Activated B cell treated with CpG ODN at 0.5 μM for 24 hours (primary cell): ENCODE results near the gene S100PBP. TPM values are rescaled to one million over a fixed set of nuclear protein-coding genes. Genes with fewer than 3 reads are reported as not detected.
"Not testable (repeated sequence)": the region's sequence is repeated elsewhere in the genome, so short reads cannot be mapped to it uniquely, and the experiment has no call there.

Source experiments
- ATAC-seq: fragments of 200-7000 bp; cut with Tn5 transposase; one replicate; pipeline ENCODE4 v1.10.0; 2021; ENCODE audit warnings: low read depth, mild to moderate bottlenecking, moderate library complexity
- CTCF ChIA-PET: fragments of 350-600 bp; sonication (Branson Sonifier 250); formaldehyde crosslinking; loops from one replicate; lab custom pipeline; 2021; ENCODE audit warnings: antibody characterized with exemption; lab: Charles Lee
- POLR2A ChIA-PET: fragments of 350-600 bp; sonication (Branson Sonifier 250); formaldehyde crosslinking; loops from one replicate; lab custom pipeline; 2021; ENCODE audit warnings: antibody characterized with exemption; lab: Charles Lee
- DNase-seq: peaks from one replicate; pipeline ENCODE4 v3.0.0; 2022
- H3K27ac Mint-ChIP-seq: one replicate; pipeline ENCODE4 v1.8.0; 2020; ENCODE audit warnings: mixed read lengths
- H3K27me3 Mint-ChIP-seq: one replicate; pipeline ENCODE4 v1.8.0; 2021; ENCODE audit warnings: mixed read lengths
- H3K36me3 Mint-ChIP-seq: one replicate; pipeline ENCODE4 v1.8.0; 2021; ENCODE audit warnings: low read depth, mixed read lengths
- H3K4me1 Mint-ChIP-seq: one replicate; pipeline ENCODE4 v1.8.0; 2021; ENCODE audit warnings: mixed read lengths
- H3K4me3 Mint-ChIP-seq: one replicate; pipeline ENCODE4 v1.8.0; 2020; ENCODE audit warnings: mild to moderate bottlenecking, mixed read lengths
- H3K9me3 Mint-ChIP-seq: one replicate; pipeline ENCODE4 v1.8.0; 2020; ENCODE audit warnings: mixed read lengths
- intact Hi-C: fragments of 100-400 bp; cut with micrococcal nuclease; formaldehyde crosslinking; loops from one replicate; pipeline ENCODE4 v1.15.1; 2024
- total RNA-seq: library from RNA; stranded (reverse); gene quantifications from 2 replicates; pipeline ENCODE4 v1.2.3, GENCODE V29; 2022
- TF ChIP-seq, protein P1 (sequence below): fragments of 200-600 bp; IDR thresholded peaks from one replicate; pipeline ENCODE4 v1.8.0; 2022; ENCODE audit warnings: antibody characterized with exemption, mild to moderate bottlenecking

The S100PBP gene
- total RNA-seq, 1 donor from 2014 or later = 50.5 TPM

DNA sequence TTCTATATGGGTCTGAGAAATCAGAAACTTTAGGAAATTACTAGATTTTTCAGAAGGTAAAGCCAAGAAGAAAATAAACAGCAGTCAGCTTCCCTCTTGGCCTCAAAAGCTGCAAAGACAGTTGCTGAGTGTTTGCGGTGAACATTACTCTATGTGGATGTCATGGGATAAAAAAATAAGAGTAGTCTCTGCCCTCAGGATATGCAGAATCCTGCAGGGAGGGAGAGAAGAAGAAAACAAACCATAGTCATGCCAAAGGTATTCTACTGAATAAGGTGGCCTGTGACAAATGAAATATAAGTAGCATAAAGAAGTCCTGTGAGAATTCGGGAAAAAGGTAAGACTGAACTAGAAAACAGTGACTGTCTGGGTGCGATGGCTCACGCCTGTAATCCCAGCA lies 19.3 kb upstream of the S100PBP start:
- H3K4me1 Mint-ChIP-seq = peaks cover 48% of the 10 kb centered on the region
- TF ChIP-seq, protein P1, sequence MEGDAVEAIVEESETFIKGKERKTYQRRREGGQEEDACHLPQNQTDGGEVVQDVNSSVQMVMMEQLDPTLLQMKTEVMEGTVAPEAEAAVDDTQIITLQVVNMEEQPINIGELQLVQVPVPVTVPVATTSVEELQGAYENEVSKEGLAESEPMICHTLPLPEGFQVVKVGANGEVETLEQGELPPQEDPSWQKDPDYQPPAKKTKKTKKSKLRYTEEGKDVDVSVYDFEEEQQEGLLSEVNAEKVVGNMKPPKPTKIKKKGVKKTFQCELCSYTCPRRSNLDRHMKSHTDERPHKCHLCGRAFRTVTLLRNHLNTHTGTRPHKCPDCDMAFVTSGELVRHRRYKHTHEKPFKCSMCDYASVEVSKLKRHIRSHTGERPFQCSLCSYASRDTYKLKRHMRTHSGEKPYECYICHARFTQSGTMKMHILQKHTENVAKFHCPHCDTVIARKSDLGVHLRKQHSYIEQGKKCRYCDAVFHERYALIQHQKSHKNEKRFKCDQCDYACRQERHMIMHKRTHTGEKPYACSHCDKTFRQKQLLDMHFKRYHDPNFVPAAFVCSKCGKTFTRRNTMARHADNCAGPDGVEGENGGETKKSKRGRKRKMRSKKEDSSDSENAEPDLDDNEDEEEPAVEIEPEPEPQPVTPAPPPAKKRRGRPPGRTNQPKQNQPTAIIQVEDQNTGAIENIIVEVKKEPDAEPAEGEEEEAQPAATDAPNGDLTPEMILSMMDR = no peak
- intact Hi-C loops = loop anchor here (5.0 kb wide), 1 partner anchor 74 kb away; the partner anchor contains the start of gene FNDC5
- CTCF ChIA-PET = interaction anchor here (1.2 kb wide), 1 partner anchor 288 kb away, joined by 3 read pairs; no protein-coding TSS in a partner anchor
- H3K27ac Mint-ChIP-seq = peak overlapping the region; percentile 61
- H3K36me3 Mint-ChIP-seq = peaks cover 63% of the 10 kb centered on the region
- POLR2A ChIA-PET = interaction anchor here (1.4 to 2.6 kb wide), 3 partner anchors 9 to 21 kb away, joined by 3 to 15 read pairs (median 6); partner anchors contain the start of genes S100PBP and YARS1
- no peaks in the 10 kb centered on the region for H3K9me3 Mint-ChIP-seq
- no peak for ATAC-seq
- H3K27me3 Mint-ChIP-seq = no peaks in the 10 kb centered on the region
- no peak for DNase-seq
- H3K4me3 Mint-ChIP-seq = no peak overlapping the region

DNA sequence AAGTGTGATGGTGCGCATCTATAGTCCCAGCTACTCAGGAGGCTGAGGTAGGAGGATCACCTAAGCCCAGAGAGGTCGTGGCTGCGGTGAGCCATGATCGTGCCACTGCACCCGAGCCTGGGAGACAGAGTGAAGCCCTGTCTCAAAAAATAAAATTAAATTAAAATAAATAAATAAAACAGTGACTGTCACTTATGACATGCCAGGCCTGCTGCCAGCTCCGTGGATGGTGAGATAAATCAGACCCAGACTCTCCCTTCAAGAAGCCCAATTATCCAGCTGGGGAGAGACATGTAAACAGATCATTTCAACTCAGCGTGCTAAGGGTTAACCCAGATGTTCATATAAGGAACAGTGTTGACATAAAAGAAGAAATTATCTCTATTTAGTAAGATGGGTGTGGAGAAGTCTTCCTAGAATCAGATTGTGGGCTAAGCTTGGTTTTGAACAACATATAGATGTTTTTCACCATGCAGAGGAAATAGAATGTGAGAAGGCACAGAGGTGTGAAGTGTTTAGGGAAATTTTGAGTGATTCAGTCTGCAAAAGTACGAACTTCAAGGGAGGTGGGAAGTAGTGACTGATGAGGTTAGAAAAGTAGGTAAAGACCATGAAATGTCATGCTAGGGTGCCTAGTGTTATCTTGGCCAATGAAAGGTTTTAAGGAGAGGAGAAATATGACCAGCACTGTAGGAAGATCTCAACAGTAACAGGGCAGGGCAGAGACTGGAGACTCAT lies 18.6 kb upstream of the S100PBP start:
- ChIA-PET CTCF (interaction anchor here (1.2 kb wide), 1 partner anchor 287 kb away, joined by 3 read pairs; no protein-coding TSS in a partner anchor), POLR2A (interaction anchor here (1.4 to 2.6 kb wide), 3 partner anchors 10 to 20 kb away, joined by 3 to 15 read pairs (median 6); partner anchors contain the start of genes S100PBP and YARS1)
- ATAC-seq (peak; percentile 86), DNase-seq (no peak)
- peaks cover 43% of the 10 kb centered on the region for H3K4me1 Mint-ChIP-seq
- H3K4me3 Mint-ChIP-seq = peak overlapping the region; percentile 35
- H3K27ac Mint-ChIP-seq = peak overlapping the region; percentile 80
- TF ChIP-seq, protein P1 = no peak
- H3K27me3 Mint-ChIP-seq = no peaks in the 10 kb centered on the region
- intact Hi-C loops = loop anchor here (1.0 to 5.0 kb wide), 2 partner anchors 18 to 73 kb away; partner anchors contain the start of genes FNDC5, S100PBP and YARS1
- no peaks in the 10 kb centered on the region for H3K9me3 Mint-ChIP-seq
- H3K36me3 Mint-ChIP-seq = peaks cover 61% of the 10 kb centered on the region

DNA sequence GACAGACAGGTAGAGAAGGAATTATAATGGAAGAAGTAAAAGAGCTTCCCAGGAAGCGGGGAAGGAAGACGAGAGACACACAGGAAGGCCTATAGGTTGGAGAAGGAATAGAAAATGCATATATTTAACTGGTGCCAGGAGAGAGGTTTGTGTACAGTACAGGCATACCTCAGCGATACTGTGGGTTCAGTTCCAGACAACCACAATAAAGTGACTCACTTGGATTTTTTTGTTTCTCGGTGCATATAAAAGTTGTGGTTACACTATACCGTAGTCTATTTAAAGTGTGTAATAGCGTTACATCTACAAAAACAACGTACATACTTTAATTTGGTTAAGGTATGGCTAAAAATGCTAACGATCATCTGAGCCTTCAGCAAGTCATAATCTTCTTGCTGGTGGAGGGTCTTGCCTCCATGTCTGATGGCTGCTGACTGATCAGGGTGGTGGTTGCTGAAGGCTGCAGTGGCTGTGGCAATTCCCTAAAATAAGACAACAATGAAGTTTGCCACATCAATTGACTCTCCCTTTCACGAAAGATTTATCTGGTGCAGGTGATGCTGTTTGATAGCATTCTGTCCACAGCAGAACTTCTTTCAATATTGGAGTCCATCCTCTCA lies 16.2 kb upstream of the S100PBP start:
- ATAC-seq = peak; percentile 25
- H3K27ac Mint-ChIP-seq = peak overlapping the region; percentile 37

DNA sequence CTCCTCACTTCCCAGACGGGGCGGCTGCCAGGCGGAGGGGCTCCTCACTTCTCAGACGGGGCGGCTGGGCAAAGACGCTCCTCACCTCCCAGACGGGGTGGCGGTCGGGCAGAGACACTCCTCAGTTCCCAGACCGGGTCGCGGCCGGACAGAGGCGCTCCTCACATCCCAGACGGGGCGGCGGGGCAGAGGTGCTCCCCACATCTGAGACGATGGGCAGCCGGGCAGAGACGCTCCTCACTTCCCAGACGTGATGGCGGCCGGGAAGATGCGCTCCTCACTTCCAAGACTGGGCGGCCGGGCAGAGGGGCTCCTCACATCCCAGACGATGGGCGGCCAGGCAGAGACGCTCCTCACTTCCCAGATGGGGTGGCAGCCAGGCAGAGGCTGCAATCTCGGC lies 13.0 kb upstream of the S100PBP start:
- POLR2A ChIA-PET, ATAC-seq, CTCF ChIA-PET, DNase-seq, H3K9me3 Mint-ChIP-seq, H3K27ac Mint-ChIP-seq, H3K27me3 Mint-ChIP-seq, intact Hi-C loops, H3K4me3 Mint-ChIP-seq: not testable (repeated sequence)
- Mint-ChIP-seq H3K4me1 (peaks cover 26% of the 10 kb centered on the region), H3K36me3 (peaks cover 80% of the 10 kb centered on the region)

More for the DNA sequence above, 16.2 kb upstream of the S100PBP start:
- intact Hi-C loops = no loop called here
- CTCF ChIA-PET = no interaction called here
- Mint-ChIP-seq H3K9me3 (no peaks in the 10 kb centered on the region), H3K36me3 (peaks cover 70% of the 10 kb centered on the region), H3K27me3 (no peaks in the 10 kb centered on the region), H3K4me1 (peaks cover 42% of the 10 kb centered on the region), H3K4me3 (no peak overlapping the region)
- POLR2A ChIA-PET = interaction anchor here (0.7 to 1.0 kb wide), 2 partner anchors 10 to 18 kb away, joined by 3 read pairs; no protein-coding TSS in a partner anchor
- DNase-seq = no peak
- TF ChIP-seq, protein P1 = no peak

DNA sequence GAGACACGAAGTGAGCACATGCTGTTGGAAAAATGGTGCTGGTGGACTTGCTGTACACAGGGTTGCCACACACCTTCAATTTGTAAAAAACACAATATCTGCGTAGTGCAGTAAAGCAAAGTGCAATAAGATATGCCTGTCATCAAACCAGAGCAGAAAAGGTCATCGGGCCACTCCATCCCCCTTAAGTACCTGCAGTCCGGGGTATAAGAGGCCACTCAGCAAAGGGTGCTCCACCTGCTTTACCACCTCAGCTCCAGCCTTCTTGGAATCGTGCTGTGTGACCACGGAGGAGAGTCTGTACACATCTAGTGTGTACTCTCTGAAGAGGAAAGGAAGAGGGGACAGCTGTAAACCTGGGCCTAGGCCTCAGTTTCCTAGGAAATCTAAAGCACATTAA lies 11.2 kb upstream of the S100PBP start:
- peaks cover 10% of the 10 kb centered on the region for H3K4me1 Mint-ChIP-seq
- no peak for ATAC-seq
- POLR2A ChIA-PET = no interaction called here
- no peaks in the 10 kb centered on the region for H3K27me3 Mint-ChIP-seq
- peaks cover 88% of the 10 kb centered on the region for H3K36me3 Mint-ChIP-seq
- H3K9me3 Mint-ChIP-seq = no peaks in the 10 kb centered on the region
- CTCF ChIA-PET = no interaction called here
- no peak overlapping the region for H3K4me3 Mint-ChIP-seq
- intact Hi-C loops = no loop called here
- no peak overlapping the region for H3K27ac Mint-ChIP-seq
- no peak for DNase-seq
- TF ChIP-seq, protein P1 = no peak
